Breast epithelium (tissue), 4 donors: Measurements from ENCODE around the gene ATP9B. TPM values are rescaled to one million over a fixed set of nuclear protein-coding genes. Genes with fewer than 3 reads are reported as not detected.
"Not testable (repeated sequence)": the region's sequence is repeated elsewhere in the genome, so short reads cannot be mapped to it uniquely, and the experiment has no call there.

ENCODE experiments used
- DNase-seq, 2 donors: peaks; one replicate each; pipeline ENCODE4 v3.0.0-alpha.2; 2019; ENCODE audit warnings: low spot score in 2 of 2
- H3K27ac ChIP-seq, 2 donors: fragments of 200-600 bp; sonication (generic) in 1 of 2; one replicate each; pipeline ENCODE4 v1.5.1; 2016 to 2019; ENCODE audit warnings: mild to moderate bottlenecking in 1 of 2
- H3K27me3 ChIP-seq, 2 donors: fragments of 200-600 bp; sonication (generic) in 1 of 2; one replicate each; pipeline versions ENCODE4 v1.5.1 to v1.6.0; 2017 to 2019; ENCODE audit warnings: control low read depth in 1 of 2, mild to moderate bottlenecking in 1 of 2
- H3K36me3 ChIP-seq: fragments of 200-600 bp; one replicate; pipeline ENCODE4 v1.5.1; 2019
- H3K4me1 ChIP-seq, 2 donors: fragments of 200-600 bp; sonication (generic); one replicate each; pipeline ENCODE4 v1.5.1; 2016 to 2019; ENCODE audit warnings: control low read depth in 1 of 2
- H3K4me3 ChIP-seq, 3 donors: fragments of 200-600 bp; sonication (generic); 1 replicate in 2 of 3; 2 replicates in 1 of 3; pipeline ENCODE4 v1.5.1; 2016 to 2019; ENCODE audit warnings: mild to moderate bottlenecking in 3 of 3, moderate library complexity in 2 of 3
- H3K9me3 ChIP-seq, 2 donors: fragments of 200-600 bp; sonication (generic) in 1 of 2; one replicate each; pipeline ENCODE4 v1.5.1; 2016 to 2019; ENCODE audit warnings: control low read depth in 1 of 2
- CTCF ChIP-seq, 3 donors: fragments of 450-650 bp; IDR thresholded peaks; one replicate each; pipeline ENCODE4 v1.5.1; 2016 to 2017; ENCODE audit warnings: antibody characterized with exemption in 3 of 3, mild to moderate bottlenecking in 3 of 3, moderate library complexity in 3 of 3
- POLR2A ChIP-seq: fragments of 450-650 bp; IDR thresholded peaks from one replicate; pipeline ENCODE4 v1.6.1; 2016; ENCODE audit warnings: antibody characterized with exemption, mild to moderate bottlenecking, moderate library complexity
- POLR2AphosphoS5 ChIP-seq, 3 donors: sonication (generic); formaldehyde crosslinking; IDR thresholded peaks; one replicate each; pipeline ENCODE4 v1.6.1; 2017; ENCODE audit warnings: antibody characterized with exemption in 3 of 3
- intact Hi-C: fragments of 100-400 bp; cut with DNase I; formaldehyde crosslinking; loops from one replicate; pipeline ENCODE4 v1.15.1; 2023; ENCODE audit warnings: low total_unique reads
- total RNA-seq, 3 donors: library from RNA; depleted of rRNA; stranded (reverse); fragments of >200 nt; gene quantifications; one replicate each; pipeline ENCODE4 v1.1.0, GENCODE V29; 2016

The ATP9B gene
- total RNA-seq, 3 donors from 2014 or later: 42.1 to 55.9 (median 54.4) TPM

- Histone ChIP-seq H3K36me3 (no peaks in the 10 kb centered on the region), H3K4me1 (peaks cover 0 to 5% of the 10 kb centered on the region in 2 donors), H3K27ac (peak overlapping the region; percentile 95), H3K27me3 (no peaks in the 10 kb centered on the region), H3K9me3 (no peaks in the 10 kb centered on the region), H3K4me3 (peak overlapping the region; percentile 70 to 100 (median 97))
- no peak for TF ChIP-seq POLR2AphosphoS5 (IDR thresholded peaks at IDR 0.05)
- no peak for TF ChIP-seq POLR2A
- TF ChIP-seq CTCF (IDR thresholded peaks at IDR 0.05): no peak
- no peak for DNase-seq
- intact Hi-C loops: no loop called here
These were observed 540 bp downstream of the ATP9B start for GRCh38 chr18:79069717-79070151.

GRCh38 chr18:79070486-79070885 is 1.3 kb downstream of the ATP9B start:
- no peak overlapping the region for H3K27ac ChIP-seq
- intact Hi-C loops: no loop called here
- H3K9me3 ChIP-seq: no peaks in the 10 kb centered on the region
- no peak for DNase-seq
- H3K4me3 ChIP-seq: peak overlapping the region; percentile 70 to 100 (median 97)
- no peaks in the 10 kb centered on the region for H3K36me3 ChIP-seq
- no peaks in the 10 kb centered on the region for H3K27me3 ChIP-seq
- peaks cover 0 to 5% of the 10 kb centered on the region in 2 donors for H3K4me1 ChIP-seq
- TF ChIP-seq CTCF (IDR thresholded peaks at IDR 0.05): no peak

GRCh38 chr18:79071037-79071436 is 1.8 kb downstream of the ATP9B start:
- no peak for DNase-seq
- Histone ChIP-seq H3K4me3 (no peak overlapping the region), H3K9me3 (no peaks in the 10 kb centered on the region), H3K27ac (no peak overlapping the region), H3K27me3 (no peaks in the 10 kb centered on the region), H3K36me3 (no peaks in the 10 kb centered on the region), H3K4me1 (peaks cover 0 to 5% of the 10 kb centered on the region in 2 donors)
- intact Hi-C loops: no loop called here
- TF ChIP-seq POLR2AphosphoS5 (IDR thresholded peaks at IDR 0.05) (no peak), POLR2A (no peak), CTCF (IDR thresholded peaks at IDR 0.05) (no peak)

GRCh38 chr18:79071503-79072210 is 2.5 kb downstream of the ATP9B start:
- no peak for TF ChIP-seq POLR2A
- no peak for TF ChIP-seq POLR2AphosphoS5 (IDR thresholded peaks at IDR 0.05)
- no peak for TF ChIP-seq CTCF (IDR thresholded peaks at IDR 0.05)
- intact Hi-C loops: no loop called here
- H3K36me3 ChIP-seq: no peaks in the 10 kb centered on the region
- H3K9me3 ChIP-seq: no peaks in the 10 kb centered on the region
- H3K4me3 ChIP-seq: no peak overlapping the region
- peaks cover 0 to 5% of the 10 kb centered on the region in 2 donors for H3K4me1 ChIP-seq
- no peak for DNase-seq
- H3K27ac ChIP-seq: no peak overlapping the region
- H3K27me3 ChIP-seq: no peaks in the 10 kb centered on the region

GRCh38 chr18:79072655-79073054 is 3.5 kb downstream of the ATP9B start:
- H3K4me3 ChIP-seq, H3K27me3 ChIP-seq, DNase-seq, H3K4me1 ChIP-seq, intact Hi-C loops, H3K27ac ChIP-seq, H3K9me3 ChIP-seq, H3K36me3 ChIP-seq: not testable (repeated sequence)
